ENCODE data around the gene SMURF2.

DNA sequence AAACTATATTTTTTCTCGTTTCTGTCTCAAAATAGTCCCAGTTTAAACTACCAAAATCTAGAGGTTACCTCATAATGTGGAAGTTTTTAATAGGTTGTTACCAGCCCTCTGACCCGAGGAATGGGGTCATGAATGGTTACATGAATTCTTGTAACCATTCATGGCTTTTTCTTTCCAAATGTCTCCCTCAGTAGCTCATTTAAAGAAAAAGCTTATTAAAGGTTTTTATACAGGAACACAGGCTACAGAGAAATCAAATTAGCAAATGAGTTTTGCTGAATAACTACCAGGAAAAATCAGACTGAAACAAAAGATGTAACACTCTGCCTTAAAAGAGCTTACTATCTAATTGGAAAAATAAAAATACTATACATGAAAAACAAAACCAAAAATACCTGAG is 63.4 kb downstream of the SMURF2 start:
- TF ChIP-seq, protein P1, sequence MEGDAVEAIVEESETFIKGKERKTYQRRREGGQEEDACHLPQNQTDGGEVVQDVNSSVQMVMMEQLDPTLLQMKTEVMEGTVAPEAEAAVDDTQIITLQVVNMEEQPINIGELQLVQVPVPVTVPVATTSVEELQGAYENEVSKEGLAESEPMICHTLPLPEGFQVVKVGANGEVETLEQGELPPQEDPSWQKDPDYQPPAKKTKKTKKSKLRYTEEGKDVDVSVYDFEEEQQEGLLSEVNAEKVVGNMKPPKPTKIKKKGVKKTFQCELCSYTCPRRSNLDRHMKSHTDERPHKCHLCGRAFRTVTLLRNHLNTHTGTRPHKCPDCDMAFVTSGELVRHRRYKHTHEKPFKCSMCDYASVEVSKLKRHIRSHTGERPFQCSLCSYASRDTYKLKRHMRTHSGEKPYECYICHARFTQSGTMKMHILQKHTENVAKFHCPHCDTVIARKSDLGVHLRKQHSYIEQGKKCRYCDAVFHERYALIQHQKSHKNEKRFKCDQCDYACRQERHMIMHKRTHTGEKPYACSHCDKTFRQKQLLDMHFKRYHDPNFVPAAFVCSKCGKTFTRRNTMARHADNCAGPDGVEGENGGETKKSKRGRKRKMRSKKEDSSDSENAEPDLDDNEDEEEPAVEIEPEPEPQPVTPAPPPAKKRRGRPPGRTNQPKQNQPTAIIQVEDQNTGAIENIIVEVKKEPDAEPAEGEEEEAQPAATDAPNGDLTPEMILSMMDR (IDR thresholded peaks at IDR 0.05) = no peak
- no peak for TF ChIP-seq CHD4 (IDR thresholded peaks at IDR 0.05; ENCODE audit: borderline replicate concordance)
- TF ChIP-seq RFX5 (IDR thresholded peaks at IDR 0.05) = no peak
- no peak for TF ChIP-seq RAD21 (conservative IDR thresholded peaks at IDR 0.05 in 1 of 2, IDR thresholded peaks at IDR 0.05 in 1 of 2)
- no peak for TF ChIP-seq EP300 (IDR thresholded peaks at IDR 0.05)
